AG10803 (cell line): Measurements from ENCODE around the gene CSNK2B.

Experiments
- DNase-seq: peaks from one replicate; pipeline ENCODE4 v3.0.0; 2010; ENCODE audit warnings: low read depth
- H3K4me3 ChIP-seq: 2 replicates; pipeline ENCODE4 v1.5.1; 2011; ENCODE audit warnings: mild to moderate bottlenecking, low read length, control low read depth
- TF ChIP-seq, protein P1 (sequence below): conservative IDR thresholded peaks from 2 replicates; pipeline ENCODE4 v1.5.1; 2011; ENCODE audit warnings: mild to moderate bottlenecking, low read length, control low read depth, inconsistent platforms

CSNK2B gene

DNA sequence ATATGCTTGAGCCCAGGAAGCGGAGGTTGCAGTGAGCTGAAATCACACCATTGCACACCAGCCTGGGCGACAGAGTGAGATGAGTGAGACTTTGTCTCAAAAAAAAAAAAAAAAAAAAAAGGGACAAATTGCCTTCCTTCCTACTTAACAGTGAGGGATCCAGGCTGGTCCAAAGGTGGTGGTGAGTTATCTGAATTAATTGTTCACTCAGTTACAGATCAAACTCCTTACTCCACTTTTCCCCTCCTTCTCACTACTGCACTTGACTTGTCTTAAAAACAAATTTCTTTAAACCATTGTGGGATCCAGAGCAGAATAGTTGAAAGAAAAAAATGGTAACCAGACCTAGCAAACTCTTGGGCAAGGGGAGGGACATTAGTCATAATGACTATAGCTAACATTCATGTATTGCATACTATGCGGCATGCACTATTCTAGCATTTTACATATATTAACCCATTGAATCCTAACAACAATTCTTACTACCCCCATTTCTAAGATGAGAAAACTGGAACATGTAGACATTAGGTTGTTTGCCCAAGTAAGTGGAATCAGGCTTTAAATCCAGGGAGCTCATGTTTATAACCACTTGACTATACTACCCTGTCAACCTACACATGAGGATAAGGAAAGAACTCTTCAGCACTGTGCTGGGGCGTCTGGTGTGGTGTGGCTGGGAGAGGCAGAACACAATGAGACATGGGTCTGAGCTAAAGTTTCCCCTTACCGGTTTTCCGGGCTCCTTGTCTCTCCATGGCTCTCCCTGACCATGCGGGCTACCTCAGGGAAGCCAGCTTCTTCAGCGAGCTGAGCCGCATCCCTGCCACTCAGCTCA lies 2.5 kb upstream of the CSNK2B start:
- TF ChIP-seq, protein P1, sequence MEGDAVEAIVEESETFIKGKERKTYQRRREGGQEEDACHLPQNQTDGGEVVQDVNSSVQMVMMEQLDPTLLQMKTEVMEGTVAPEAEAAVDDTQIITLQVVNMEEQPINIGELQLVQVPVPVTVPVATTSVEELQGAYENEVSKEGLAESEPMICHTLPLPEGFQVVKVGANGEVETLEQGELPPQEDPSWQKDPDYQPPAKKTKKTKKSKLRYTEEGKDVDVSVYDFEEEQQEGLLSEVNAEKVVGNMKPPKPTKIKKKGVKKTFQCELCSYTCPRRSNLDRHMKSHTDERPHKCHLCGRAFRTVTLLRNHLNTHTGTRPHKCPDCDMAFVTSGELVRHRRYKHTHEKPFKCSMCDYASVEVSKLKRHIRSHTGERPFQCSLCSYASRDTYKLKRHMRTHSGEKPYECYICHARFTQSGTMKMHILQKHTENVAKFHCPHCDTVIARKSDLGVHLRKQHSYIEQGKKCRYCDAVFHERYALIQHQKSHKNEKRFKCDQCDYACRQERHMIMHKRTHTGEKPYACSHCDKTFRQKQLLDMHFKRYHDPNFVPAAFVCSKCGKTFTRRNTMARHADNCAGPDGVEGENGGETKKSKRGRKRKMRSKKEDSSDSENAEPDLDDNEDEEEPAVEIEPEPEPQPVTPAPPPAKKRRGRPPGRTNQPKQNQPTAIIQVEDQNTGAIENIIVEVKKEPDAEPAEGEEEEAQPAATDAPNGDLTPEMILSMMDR, result no peak
- peak overlapping the region; percentile 98 for H3K4me3 ChIP-seq
- no peak for DNase-seq

- DNase-seq, result peak; percentile 80
- peak overlapping the region; percentile 98 for H3K4me3 ChIP-seq
- TF ChIP-seq, protein P1, result no peak
Observed at GRCh38 chr6:31663961-31664789, 1.7 kb upstream of the CSNK2B start.

GRCh38 chr6:31664790-31665500 lies 935 bp upstream of the CSNK2B start, which contains the start of gene GPANK1:
Gene GPANK1 (minus strand): TSS chr6:31664997. CDS start chr6:31664478, 519 bp downstream.
- H3K4me3 ChIP-seq, result peak within 1 kb of the TSS; percentile 98
- peak; percentile 95 for DNase-seq
- TF ChIP-seq, protein P1, result no peak

DNA sequence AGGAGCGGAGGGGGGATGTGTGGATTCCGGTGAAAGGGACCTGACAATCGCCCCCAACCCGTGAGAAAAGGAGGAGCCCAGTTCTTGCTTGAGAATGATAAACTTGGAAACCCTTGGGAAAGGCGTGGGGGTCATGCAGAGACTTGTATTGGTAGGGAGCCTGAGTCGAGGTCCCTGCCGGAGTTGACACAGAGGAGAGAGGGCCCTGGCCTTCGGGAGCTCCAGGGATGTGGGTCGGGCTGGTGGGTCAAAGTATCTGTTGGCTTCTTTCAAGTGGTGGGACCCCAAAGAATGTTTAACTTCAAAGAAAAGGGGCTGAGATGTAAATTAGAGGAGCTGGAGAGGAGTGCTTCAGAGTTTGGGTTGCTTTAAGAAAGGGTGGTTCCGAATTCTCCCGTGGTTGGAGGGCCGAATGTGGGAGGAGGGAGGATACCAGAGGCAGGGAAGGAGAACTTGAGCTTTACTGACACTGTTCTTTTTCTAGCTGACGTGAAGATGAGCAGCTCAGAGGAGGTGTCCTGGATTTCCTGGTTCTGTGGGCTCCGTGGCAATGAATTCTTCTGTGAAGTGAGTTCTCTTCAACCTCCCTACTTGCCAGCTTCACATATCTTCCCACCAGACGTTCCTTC lies 571 bp downstream of the CSNK2B start:
- DNase-seq, result no peak
- H3K4me3 ChIP-seq, result peak overlapping the region; percentile 98
- TF ChIP-seq, protein P1, result no peak

DNA sequence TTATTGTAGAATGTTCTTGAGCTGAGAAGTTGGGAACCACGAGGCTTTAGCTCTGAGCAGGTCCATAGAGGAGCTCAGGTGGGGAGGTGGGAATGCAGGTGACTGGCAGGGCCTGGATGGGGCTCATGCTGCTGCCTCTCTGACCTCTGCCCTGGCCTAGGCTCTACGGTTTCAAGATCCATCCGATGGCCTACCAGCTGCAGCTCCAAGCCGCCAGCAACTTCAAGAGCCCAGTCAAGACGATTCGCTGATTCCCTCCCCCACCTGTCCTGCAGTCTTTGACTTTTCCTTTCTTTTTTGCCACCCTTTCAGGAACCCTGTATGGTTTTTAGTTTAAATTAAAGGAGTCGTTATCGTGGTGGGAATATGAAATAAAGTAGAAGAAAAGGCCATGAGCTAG lies 3.8 kb downstream of the CSNK2B start, which contains the start of gene LY6G5B:
LY6G5B (plus strand) TSS at position 301 of the 400 bp plus-strand sequence. CDS start 975 bp downstream, outside the sequence.
- TF ChIP-seq, protein P1, result no peak
- no peak for DNase-seq

GRCh38 chr6:31676322-31676903 lies 10.5 kb downstream of the CSNK2B start:
- H3K4me3 ChIP-seq, result no peak overlapping the region
- DNase-seq, result no peak
- TF ChIP-seq, protein P1, result no peak

More for the DNA sequence above, 3.8 kb downstream of the CSNK2B start, which contains the start of gene LY6G5B:
- H3K4me3 ChIP-seq, result no peak within 1 kb of the TSS
